ENCODE measurements around the gene FEM1B.

FEM1B gene

GRCh38 chr15:68244235-68244634 is 33.3 kb upstream of the FEM1B start:
- ATAC-seq (no peak), DNase-seq (no peak)
- no peaks in the 10 kb centered on the region for H3K4me1 Mint-ChIP-seq
- no peak overlapping the region for H3K27ac Mint-ChIP-seq
- no peak overlapping the region for H3K4me3 Mint-ChIP-seq
- H3K9me3 Mint-ChIP-seq: peaks cover 7 to 20% of the 10 kb centered on the region in 2 donors
- H3K27me3 Mint-ChIP-seq: peaks cover 21% of the 10 kb centered on the region

GRCh38 chr15:68249058-68249713 is 28.4 kb upstream of the FEM1B start:
- no peak for ATAC-seq
- Mint-ChIP-seq H3K4me1 (no peaks in the 10 kb centered on the region), H3K9me3 (peaks cover 7% of the 10 kb centered on the region in 2 donors), H3K27me3 (peaks cover 21% of the 10 kb centered on the region), H3K4me3 (no peak overlapping the region), H3K27ac (no peak overlapping the region)
- no peak for DNase-seq

DNA sequence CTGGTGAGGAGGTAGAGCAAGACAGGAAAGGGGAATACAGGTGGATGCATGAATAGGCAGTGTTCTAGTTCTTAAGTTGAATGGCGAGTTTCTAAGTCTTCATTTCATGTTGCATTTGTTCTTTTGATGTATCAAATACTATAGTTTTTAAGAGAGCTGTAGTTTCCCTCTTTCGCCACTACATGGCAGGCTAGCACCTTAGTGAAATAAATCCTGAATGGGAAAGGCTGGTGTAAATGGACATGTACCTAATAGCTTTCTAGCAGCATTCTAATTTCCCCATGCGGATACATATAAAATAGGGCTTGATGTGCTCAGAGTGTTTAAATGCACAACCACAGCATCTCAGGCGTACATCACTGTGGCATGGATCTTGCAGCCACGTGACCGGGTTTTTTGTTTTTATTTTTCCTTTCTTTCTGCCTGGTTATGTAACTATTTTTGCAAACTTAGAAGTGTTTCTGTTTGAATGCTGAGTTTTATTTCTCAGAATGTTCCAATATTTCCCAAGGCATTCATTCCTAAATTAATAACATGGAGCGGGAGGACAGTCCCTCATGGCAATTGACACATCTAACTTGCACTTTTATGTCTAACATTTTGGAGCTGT is 24.5 kb upstream of the FEM1B start:
- H3K4me3 Mint-ChIP-seq: no peak overlapping the region
- H3K27ac Mint-ChIP-seq: no peak overlapping the region
- H3K27me3 Mint-ChIP-seq: peaks cover 11% of the 10 kb centered on the region
- peaks cover 7% of the 10 kb centered on the region for H3K4me1 Mint-ChIP-seq
- ATAC-seq: peak; percentile 72
- DNase-seq: peak; percentile 11 to 28
- no peaks in the 10 kb centered on the region for H3K9me3 Mint-ChIP-seq

DNA sequence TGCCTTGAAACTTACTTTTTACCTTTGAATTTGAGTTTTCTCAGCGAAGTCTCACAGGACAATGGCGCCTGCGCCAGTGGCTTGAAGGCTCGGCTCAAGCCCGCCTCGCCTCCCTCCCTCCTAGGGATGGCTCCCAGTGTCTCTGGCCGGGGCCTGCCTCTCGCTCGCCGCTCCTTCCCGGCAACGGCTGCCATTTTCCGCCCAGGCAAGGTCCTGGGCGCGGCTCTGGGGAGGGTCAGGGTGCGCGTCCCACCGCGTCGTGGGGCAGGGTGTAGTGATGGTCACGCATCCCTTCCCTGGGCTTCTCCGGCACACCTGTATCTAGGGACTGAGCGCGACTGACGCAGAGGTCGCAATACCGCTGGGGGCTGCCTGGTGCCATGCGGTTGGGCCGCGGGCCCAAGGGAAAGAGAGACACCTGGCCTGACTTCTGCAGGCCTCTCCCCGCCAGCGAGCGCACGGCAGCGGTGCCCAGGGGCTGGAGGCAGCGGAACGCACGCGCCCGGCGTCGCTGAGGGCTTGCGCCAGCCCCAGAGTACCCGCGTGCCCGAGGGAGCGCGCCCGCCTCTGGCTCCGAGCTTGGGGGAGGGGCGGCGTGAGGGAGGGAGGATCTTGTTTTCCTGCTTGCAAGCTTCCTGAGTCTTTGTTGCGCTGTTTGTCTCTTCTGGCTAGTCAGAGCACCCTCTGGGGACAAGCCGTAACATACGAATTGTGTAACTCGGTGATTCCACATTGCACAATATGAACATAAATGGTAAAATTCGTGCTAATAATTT is 20.7 kb upstream of the FEM1B start:
- H3K4me1 Mint-ChIP-seq: peaks cover 13% of the 10 kb centered on the region
- H3K9me3 Mint-ChIP-seq: no peaks in the 10 kb centered on the region
- DNase-seq: peak; percentile 41 to 64
- H3K27ac Mint-ChIP-seq: peak overlapping the region; percentile 40 to 87
- peak overlapping the region; percentile 59 to 81 for H3K4me3 Mint-ChIP-seq
- H3K27me3 Mint-ChIP-seq: peaks cover 2% of the 10 kb centered on the region
- ATAC-seq: peak; percentile 88

- peaks cover 7% of the 10 kb centered on the region for H3K27me3 Mint-ChIP-seq
- DNase-seq (peak; percentile 9 to 18), ATAC-seq (peak; percentile 82)
- no peak overlapping the region for H3K4me3 Mint-ChIP-seq
- H3K9me3 Mint-ChIP-seq: no peaks in the 10 kb centered on the region
- no peak overlapping the region for H3K27ac Mint-ChIP-seq
- H3K4me1 Mint-ChIP-seq: peaks cover 13% of the 10 kb centered on the region
Observed at GRCh38 chr15:68258692-68259091, 18.9 kb upstream of the FEM1B start.

DNA sequence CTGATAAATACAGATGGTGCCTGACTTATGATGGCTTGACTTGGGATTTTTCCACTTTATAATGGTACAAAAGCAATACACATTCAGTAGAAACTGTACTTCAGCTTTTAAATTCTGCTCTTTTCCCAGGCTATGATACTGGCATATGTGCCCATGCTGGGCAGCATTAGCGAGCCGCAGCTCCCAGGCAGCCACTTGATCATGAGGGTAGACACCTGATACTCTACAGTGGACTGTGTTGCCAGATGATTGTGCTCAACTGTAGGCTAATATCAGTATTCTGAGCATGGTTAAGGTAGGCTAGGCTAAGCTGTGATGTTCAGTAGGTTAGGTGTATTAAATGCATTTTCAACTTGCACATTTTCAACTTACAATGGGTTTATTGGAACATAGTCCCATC is 17.7 kb upstream of the FEM1B start:
- Mint-ChIP-seq H3K27ac (no peak overlapping the region), H3K27me3 (peaks cover 18% of the 10 kb centered on the region)

GRCh38 chr15:68261241-68261640 is 16.3 kb upstream of the FEM1B start:
- H3K4me3 Mint-ChIP-seq: no peak overlapping the region
- peaks cover 19% of the 10 kb centered on the region for H3K27me3 Mint-ChIP-seq

More for the DNA sequence above, 17.7 kb upstream of the FEM1B start:
- Mint-ChIP-seq H3K4me1 (peaks cover 13% of the 10 kb centered on the region), H3K9me3 (no peaks in the 10 kb centered on the region), H3K4me3 (no peak overlapping the region)
- ATAC-seq: no peak
- DNase-seq: no peak

GRCh38 chr15:68261980-68262379 is 15.6 kb upstream of the FEM1B start:
- H3K9me3 Mint-ChIP-seq: no peaks in the 10 kb centered on the region

More at GRCh38 chr15:68261241-68261640, 16.3 kb upstream of the FEM1B start:
- ATAC-seq (no peak), DNase-seq (no peak)
- H3K4me1 Mint-ChIP-seq: peaks cover 13% of the 10 kb centered on the region
- H3K27ac Mint-ChIP-seq: no peak overlapping the region
- H3K9me3 Mint-ChIP-seq: no peaks in the 10 kb centered on the region

DNA sequence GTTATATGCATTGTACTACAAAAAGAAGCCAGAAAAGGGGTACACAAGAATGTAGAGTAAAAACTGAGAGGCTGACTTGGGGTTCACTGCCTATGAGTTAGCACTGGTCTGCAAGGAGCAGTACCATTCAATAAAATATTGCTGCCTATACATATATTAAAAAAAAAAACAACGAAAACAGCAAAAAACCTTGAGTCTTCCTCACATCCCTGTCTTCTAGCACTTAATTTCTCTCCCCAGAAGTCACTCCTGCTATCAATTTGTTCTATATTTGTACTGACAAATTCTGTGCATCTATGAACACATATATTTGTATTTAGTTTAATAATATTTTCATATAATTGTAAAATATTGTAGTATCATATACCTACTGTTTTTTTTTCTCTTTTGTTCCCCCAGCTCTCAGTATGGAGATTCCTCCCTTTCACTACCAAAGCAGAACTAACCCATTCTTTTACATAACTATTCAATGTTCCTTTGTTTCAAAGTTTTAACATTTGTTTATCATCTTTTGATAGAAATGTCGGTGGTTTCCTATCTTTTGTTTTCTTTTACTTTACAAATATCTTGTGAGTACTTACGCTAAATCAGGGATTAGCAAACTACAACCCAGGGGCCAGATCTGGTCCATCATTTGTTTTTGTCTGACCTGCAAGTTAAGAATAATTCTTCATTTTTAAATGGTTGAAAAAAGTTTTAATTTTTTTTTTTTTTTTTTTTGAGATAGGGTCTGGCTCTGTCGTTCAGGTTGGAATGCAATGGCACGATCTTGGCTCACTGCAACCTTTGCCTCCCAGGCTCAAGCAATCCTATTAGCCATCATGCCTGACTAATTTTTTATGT is 14.8 kb upstream of the FEM1B start:
- DNase-seq (no peak), ATAC-seq (no peak)
- Mint-ChIP-seq H3K4me1 (peaks cover 6% of the 10 kb centered on the region), H3K27ac (no peak overlapping the region), H3K4me3 (no peak overlapping the region), H3K9me3 (no peaks in the 10 kb centered on the region), H3K27me3 (peaks cover 25% of the 10 kb centered on the region)

More at GRCh38 chr15:68261980-68262379, 15.6 kb upstream of the FEM1B start:
- no peak overlapping the region for H3K4me3 Mint-ChIP-seq
- peaks cover 19% of the 10 kb centered on the region for H3K27me3 Mint-ChIP-seq
- no peak for DNase-seq
- peaks cover 7% of the 10 kb centered on the region for H3K4me1 Mint-ChIP-seq
- ATAC-seq: no peak
- H3K27ac Mint-ChIP-seq: no peak overlapping the region

DNA sequence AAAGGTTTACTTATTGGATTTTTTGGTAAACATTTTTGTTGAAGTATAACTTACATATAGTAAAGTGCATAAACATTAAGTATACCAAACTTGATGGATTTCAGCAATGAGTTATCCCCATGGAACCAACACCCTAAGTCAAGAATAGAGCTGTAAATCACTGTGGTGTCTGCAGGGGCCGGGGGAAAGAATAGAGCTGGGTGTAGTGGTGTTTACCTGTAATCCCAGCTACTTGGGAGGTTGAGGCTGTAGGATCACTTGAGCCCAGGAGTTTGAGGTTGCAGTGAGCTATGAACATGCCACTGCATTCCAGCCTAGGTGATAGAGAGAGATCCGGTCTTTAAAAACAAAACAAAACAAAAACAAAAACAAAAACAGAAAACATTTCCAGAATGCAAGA is 13.3 kb upstream of the FEM1B start:
- H3K4me1 Mint-ChIP-seq: no peaks in the 10 kb centered on the region
- DNase-seq (no peak), ATAC-seq (no peak)
- no peak overlapping the region for H3K4me3 Mint-ChIP-seq
- H3K27me3 Mint-ChIP-seq: peaks cover 29% of the 10 kb centered on the region
- no peaks in the 10 kb centered on the region for H3K9me3 Mint-ChIP-seq
- no peak overlapping the region for H3K27ac Mint-ChIP-seq

DNA sequence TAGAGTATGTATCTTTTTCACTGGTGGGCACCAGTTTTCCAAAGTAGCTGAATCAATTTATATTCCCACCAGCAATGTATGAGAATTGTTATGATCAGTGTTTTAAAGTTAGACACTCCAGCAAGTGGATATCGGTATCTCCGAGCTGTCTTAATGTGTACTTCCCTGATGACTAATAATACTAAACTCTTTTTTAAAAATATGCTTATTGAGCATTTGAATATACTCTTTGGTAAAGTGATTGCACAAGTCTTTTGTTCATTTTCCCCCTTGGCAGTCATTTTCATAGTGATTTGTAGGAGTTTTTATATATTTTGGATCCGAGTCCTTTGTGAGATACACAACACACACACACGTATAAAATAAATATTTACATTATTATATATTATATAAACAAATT is 12.5 kb upstream of the FEM1B start:
- H3K9me3 Mint-ChIP-seq: no peaks in the 10 kb centered on the region
- peaks cover 29% of the 10 kb centered on the region for H3K27me3 Mint-ChIP-seq
- no peaks in the 10 kb centered on the region for H3K4me1 Mint-ChIP-seq
- ATAC-seq (no peak), DNase-seq (no peak)
- H3K27ac Mint-ChIP-seq: no peak overlapping the region
- no peak overlapping the region for H3K4me3 Mint-ChIP-seq

DNA sequence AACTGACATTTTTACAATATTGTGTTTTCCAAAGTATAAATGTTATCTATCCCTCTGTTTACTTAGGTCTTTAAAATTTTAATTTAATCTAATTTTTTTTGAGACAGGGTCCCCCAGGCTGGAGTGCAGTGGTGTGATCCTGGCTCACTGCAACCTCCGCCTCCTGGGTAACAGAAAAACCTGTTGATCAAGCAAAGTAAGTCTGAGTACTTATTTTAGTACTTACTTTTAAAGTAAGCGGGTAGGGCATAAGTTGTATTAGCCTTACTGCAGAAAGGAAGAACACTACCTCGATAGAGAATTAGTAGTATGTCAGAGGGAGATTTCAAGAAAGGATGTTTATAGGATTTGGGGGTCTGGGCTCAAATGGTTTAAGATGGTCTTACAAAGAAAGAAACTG is 11.9 kb upstream of the FEM1B start:
- ATAC-seq (no peak), DNase-seq (no peak)
- Mint-ChIP-seq H3K9me3 (no peaks in the 10 kb centered on the region), H3K27me3 (peaks cover 29% of the 10 kb centered on the region), H3K4me1 (no peaks in the 10 kb centered on the region), H3K27ac (no peak overlapping the region), H3K4me3 (no peak overlapping the region)

DNA sequence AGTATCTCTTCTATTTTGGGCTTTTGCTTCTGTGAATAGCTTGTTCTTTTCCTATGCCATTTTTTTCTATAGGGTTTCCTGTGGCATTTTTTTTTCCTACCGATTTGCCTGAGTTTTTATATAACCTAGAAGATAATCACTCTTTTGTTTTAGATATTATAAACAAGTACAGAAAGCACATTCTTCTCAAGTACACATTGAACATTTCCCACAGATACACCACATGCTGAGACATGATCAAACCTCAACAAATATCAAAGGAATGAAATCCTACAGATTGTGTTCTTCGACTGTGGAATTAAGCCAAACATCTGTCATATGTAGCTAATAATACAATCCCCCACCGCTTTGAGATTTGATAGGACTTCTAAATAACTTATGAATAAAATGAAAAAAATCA is 9.1 kb upstream of the FEM1B start:
- H3K9me3 Mint-ChIP-seq: no peaks in the 10 kb centered on the region
- no peak overlapping the region for H3K4me3 Mint-ChIP-seq
- DNase-seq (no peak), ATAC-seq (no peak)
- no peaks in the 10 kb centered on the region for H3K4me1 Mint-ChIP-seq
- H3K27me3 Mint-ChIP-seq: peaks cover 22% of the 10 kb centered on the region
- no peak overlapping the region for H3K27ac Mint-ChIP-seq

DNA sequence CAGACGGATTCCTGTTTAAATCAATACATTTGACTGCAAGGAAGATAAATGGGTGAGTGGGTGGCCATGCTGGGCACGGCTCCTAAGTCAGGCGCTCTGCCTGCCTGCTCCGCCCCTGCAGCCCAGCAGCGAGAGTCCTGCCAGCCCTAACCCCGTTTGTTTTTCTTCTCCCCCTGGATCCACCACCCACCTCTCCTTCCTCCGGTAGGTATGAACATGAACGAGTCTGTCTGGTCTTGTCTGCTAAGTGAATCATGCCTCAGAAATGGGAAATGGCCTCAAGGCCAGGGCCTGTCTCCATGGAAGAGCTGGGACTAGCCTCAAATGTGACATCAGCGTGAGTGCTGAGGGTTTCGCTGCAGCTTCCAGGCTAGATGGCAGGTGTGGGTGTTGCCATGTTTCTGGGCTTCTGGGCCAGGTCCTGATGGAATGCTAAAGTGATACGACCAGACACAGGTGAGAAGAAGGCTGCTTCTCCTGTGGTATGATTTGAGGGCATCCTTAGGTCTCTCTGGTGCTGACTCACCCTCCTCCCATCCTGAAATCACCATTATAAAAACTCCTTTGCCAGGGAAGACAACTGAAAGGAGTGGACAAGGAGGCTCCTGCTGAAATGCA is 5.6 kb upstream of the FEM1B start:
- DNase-seq: no peak
- Mint-ChIP-seq H3K27me3 (peaks cover 10% of the 10 kb centered on the region), H3K4me3 (no peak overlapping the region), H3K27ac (no peak overlapping the region), H3K9me3 (no peaks in the 10 kb centered on the region), H3K4me1 (peaks cover 14% of the 10 kb centered on the region)
- no peak for ATAC-seq

- H3K27me3 Mint-ChIP-seq: peaks cover 4% of the 10 kb centered on the region
- H3K27ac Mint-ChIP-seq: peak overlapping the region in 1 of 2 donors; percentile 43
- peaks cover 14% of the 10 kb centered on the region for H3K4me1 Mint-ChIP-seq
- H3K9me3 Mint-ChIP-seq: no peaks in the 10 kb centered on the region
- ATAC-seq (no peak), DNase-seq (no peak)
- no peak overlapping the region for H3K4me3 Mint-ChIP-seq
Observed at GRCh38 chr15:68272721-68273271, 4.7 kb upstream of the FEM1B start.

All from stimulated activated naive CD8-positive, alpha-beta T cell treated with anti-CD3 and anti-CD28 coated beads, Interleukin-15, amount 100 ng/mL, for 72 hours (primary cell).